Measurements from ENCODE around the gene SLC13A3.

The SLC13A3 gene

DNA sequence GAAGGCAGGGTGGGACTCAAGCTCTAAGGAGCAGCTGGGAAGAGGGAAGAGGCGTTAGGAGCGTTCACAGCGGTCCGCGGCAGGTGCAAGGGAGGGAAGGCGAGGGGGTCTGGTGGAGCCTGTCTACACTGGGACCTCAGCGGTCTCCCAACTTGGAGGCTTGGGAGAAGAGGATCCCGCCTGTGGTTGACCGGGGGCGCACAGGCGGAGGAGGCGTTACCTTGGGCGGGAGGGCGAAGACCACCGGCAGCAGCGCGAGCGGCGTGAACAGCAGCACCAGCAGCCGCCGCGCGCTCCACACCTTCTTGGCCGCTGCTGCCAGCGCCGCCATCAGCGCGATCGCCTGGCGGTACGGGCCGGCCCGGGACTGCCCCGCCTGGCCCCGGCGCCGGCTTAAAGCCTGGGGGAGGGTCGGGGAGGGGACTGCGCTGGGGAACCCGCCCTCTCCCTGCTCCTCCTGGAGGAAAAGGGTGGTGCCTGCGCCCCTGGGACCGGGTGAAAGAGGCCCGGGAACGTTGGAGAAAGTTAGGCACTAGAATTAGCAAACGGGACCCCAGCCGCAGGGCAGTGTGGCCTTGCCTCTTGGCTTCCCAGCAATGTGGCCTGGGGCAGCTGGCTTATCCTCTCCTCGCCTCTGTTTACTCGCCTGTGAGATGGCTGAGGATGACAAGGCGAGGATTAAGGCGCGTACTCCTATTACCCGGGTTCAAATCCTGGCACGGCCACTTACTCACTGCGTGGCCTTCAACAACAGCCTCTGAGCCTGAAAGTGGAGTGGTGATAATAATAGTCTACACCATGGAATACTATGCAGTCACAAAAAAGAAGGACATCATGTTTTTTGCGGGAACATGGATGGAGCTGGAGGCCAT is at the start of gene SLC13A3:
Gene SLC13A3, minus strand, starts transcription at position 369 of the 872 bp plus-strand sequence. Its CDS starts 38 bp downstream, at position 331.
- no peak for DNase-seq

DNA sequence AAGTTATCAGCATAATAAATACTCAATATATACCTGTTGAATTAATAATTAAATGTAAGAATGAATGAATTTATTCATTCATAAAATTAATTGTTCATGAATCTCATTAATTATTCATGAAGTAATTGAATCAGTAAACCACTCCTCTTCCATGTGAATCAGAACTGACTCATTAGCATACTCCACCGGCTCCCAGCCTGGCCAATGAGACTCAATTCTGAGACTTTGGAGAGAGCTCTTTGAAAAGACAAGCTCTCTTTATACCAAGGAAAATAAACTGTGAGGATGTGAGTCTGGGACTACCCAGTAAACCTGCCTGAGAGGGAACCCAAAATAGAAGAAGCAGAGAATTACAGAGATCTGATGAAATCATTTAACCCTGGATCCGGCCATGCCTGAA is 49.8 kb upstream of the SLC13A3 start:
- no peak for DNase-seq

DNA sequence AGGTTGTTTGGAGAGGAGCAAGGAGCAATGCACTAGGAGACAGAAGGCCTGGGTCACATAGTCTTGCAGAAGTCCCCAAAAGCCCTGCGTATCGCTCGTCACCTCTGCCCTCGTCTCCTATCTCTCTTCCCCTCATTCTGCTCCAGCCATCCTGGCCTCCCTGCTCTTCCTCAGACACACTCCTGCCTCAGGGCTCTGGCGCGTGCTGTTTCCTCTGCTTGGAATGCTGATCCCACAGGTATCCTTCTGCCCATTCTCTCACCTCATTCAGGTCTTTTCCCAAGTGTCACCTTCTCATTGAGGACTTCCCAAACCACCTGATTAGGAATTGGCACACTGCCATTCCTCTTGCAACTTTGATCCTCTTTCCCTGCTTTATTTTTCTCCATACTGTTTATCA is 49.2 kb upstream of the SLC13A3 start:
- no peak for DNase-seq

DNA sequence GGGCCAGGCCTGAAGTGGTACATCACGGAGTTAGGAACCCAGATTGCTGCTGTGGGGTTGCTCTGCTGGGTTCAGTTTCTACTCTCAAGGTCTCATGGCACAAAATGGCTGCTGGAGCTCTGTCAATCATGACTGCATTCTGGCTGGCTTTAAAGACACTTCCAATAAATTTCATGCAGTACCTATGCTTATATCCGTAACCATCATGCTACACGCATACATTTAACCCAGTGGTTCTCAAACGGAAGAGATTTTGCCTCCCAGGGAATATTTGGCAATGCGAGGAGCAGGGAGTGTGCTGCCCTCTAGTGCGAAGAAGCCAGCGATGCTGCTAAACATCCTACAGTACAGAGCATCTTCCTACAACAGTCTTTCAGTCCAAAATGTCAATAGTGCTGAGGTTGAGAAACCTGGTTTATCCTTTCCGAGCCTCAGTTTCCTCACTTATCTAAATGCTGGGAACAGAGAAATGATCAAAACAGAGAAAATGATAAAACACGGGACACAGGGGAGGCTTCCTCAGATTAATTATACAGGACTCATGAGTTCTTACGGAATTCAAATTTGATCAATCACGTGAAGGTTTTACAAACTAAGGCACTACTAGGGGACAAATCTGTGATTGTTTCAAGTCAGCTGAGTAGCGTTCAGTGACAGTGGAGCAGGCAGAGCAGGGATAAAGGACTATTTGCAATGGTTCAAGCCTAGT is 48.5 kb upstream of the SLC13A3 start:
- no peak for DNase-seq

DNA sequence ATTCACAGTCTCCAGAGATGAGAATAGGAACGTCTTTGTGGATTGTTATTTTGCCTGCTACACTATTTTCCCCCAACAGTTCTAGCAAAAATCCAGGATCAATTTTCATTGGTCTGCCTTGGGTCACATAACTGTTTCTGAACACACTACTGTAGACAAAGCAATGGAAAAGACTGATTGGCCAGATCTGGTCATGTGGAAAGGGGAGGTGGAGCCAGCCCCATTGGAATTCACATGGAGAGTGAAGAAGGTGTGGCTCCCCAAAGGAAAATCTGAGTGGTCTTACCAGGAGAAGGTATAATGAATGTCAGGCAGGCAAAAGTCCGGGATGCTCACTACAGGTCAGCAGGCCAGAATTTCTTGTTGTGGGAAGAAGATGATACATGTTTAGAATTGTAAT is 47.5 kb upstream of the SLC13A3 start:
- DNase-seq: no peak

DNA sequence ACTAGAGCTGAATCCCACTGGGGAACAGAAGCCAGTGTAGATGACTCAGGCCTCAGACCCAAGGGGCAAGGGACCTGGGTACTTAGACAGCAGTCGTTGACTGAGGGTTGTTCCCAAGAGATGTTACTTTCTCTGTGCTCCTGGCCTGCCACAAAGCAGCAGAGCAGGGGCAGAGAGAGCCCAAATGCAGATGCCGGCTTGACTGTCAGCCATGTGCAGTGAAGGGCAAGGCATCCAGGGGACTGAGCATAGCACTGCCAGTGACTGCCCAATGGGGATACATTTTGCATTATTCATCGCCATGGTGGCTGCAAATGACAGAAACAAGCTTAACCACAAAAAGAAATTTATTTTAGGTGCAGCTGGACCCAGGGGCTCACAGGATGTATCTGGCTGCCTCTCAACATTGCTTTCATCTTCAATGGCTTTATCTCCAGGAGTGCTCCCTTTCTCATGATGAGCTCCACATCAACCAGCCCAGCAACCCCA is 45.6 kb upstream of the SLC13A3 start:
- DNase-seq: no peak

DNA sequence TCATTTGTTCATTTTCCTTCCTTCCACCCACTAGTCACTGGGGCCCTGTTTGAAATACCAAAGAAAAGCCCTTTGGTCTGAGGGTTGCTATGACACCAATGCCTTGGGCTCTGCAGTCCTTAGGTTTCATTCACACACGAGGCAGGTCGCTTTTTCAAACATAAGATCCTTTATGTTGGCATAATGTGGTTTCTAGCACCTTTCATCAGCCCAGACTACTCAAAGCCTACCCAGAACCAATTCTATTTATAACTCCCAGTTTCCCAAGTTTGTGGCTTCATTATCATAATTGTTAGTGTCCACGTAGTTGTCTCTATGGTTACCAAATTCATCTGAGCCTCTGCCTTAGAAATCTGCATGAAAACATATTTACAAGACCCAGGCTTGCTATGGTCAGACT is 44.6 kb upstream of the SLC13A3 start:
- DNase-seq: no peak

GRCh38 chr20:46694484-46694883 is 43.2 kb upstream of the SLC13A3 start:
- no peak for DNase-seq

GRCh38 chr20:46691196-46691595 is 39.9 kb upstream of the SLC13A3 start:
- no peak for DNase-seq

DNA sequence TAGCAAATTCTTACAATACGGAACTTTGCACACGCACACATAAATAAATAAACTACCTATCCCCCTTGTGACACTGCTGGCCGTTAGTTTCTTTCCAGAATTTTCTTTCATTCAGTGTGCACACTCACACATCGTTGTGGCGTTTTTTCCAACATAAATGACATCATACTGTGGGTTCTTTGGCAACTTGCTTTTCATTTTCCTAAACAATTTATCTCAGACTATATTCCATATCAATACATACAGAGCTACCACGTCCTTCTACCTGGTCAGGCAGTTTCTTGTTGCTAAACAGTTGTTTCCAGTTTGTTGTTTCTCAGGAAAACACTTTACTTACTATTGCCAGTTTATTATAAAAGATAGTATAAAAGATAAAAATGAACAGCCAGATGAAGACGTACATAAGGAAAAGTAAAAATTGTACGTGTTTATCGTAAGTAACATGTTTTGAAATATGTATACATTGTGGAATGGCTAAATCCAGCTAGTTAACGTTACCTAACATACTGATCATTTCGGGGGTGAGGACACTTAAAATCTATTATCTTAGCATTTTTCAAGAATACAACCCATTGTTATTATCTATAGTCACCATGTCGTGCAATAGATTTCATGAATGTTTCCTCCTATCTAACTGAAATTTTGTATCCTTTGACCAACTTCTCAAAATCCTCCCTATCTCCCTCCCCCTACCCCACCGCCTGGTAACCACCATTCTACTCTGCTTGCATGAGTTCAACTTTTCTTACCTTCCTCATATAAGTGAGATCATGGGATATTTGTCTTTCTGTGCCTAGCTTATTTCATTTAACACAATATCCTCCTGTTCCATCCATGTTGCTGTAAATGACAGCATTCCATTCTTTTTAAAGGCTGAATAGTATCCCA is 39.2 kb upstream of the SLC13A3 start:
- DNase-seq: no peak

DNA sequence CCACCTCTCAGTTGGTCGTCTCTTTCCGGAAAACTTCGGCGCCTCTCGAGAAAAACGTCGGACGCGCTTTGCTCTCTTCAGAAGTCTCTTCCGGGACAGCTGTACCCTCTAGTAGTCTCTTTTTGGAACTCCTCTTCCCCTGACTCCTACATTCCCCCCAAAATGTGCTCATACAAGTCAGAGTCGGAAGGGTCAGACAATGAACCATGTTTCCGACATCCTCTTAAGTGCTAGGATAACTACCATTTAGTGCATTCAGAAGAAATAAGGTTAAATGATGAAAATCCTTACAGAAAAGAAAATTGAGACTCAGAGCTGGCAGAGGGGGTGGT is 38.5 kb upstream of the SLC13A3 start:
- DNase-seq: no peak

DNA sequence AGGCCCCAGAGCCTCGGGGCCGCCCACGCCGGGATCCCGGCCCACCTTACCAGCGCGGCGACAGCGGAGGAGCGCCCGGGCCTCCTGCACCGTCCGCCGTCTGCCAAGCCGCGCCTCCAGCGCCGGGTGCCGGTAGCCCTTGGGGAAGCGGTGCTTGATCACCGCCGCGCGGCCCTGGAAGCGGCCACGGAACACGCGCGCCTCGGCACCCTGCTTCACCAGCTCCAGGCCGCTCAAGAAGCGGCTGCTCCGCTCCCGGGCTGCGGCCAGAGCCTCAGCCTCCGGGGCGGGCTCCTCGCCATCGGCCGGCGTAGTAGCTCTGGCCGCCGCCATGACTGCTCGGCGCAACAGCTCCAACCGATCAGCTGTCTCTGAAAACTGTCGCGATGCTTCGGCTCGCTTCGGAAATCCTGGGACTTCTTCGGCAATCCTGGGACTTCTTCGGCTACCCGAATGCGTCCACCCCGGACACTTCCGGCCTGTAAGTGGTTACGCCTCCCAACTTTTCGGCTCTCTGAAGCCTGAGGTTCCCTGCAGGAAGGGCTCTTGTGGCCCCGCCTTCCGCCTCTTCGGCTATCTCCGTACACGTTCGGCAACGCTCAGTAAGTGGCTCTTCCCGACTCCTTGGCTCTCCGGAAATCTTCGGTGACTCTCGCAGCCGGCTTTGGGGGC is 38.0 kb upstream of the SLC13A3 start, which contains the start of gene TP53RK:
Gene TP53RK, minus strand, starts transcription at position 363 of the 672 bp plus-strand sequence. Its CDS starts 30 bp downstream, at position 333.
- peak; percentile 100 for DNase-seq

- DNase-seq: no peak
These were observed 37.2 kb upstream of the SLC13A3 start for GRCh38 chr20:46688151-46689081.

- DNase-seq: no peak
These were observed 32.9 kb upstream of the SLC13A3 start for GRCh38 chr20:46683939-46684750.

DNA sequence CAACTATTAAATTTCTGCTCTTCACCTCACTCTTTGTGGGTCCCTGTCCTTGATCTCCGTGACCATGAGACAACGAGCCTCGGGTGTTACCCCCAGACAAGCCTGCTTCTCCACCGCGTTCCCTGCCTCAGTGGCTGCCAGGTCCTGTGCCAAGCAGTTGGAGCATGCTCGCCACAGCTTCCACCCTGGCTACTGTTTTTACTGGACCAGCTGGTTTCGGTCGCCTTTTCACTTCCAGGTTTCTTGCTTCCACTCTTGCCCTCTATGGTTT is 32.3 kb upstream of the SLC13A3 start:
- no peak for DNase-seq

- DNase-seq: no peak
These were observed 31.9 kb upstream of the SLC13A3 start for GRCh38 chr20:46683011-46683667.

DNA sequence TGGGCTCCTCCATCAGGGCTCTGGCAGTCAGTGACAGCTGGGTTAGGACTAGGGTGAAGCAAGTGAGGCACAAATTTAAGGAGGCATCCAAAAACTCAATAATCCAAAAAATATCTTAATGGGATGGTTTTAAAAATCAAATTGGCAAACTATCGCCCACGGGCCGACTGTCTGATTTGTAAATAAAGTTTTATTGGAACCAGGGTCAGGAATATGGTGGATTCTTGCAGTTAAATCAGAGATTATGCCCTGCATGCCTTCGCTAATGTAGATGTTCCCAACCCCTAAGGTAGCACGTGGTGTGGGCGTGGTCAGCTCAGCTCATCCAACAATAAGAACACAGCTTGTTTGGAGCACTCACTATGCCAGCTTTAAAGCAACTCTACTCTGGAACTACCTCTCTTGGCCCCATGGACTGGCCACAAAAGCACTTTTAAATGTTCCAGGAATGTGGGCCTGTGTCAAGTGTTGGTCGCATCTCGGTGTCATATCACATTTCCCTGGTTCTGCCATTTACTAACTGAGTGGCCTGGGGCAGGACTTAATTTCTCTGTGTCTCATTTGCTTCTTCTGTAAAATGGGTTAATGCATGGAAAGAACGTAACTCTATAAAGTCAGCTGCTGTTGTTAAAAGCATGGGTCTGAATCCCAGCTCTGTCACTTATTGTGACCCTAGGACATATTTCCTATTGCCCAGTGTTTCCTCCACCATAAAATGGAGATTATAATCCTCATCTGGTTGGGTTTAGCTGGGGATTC is 31.0 kb upstream of the SLC13A3 start:
- no peak for DNase-seq

GRCh38 chr20:46681032-46681854 is 30.0 kb upstream of the SLC13A3 start:
- no peak for DNase-seq

- DNase-seq: no peak
These were observed 29.4 kb upstream of the SLC13A3 start for GRCh38 chr20:46680684-46681031.

Measured in amniotic stem cell (primary cell).